ENCODE results near the gene STAC3. TPM values are rescaled to one million over a fixed set of nuclear protein-coding genes. Genes with fewer than 3 reads are reported as not detected.
"Not testable (repeated sequence)": the region's sequence is repeated elsewhere in the genome, so short reads cannot be mapped to it uniquely, and the experiment has no call there.

Gene STAC3
- 1,199 and 1,339 TPM in 2 replicates for total RNA-seq (2014; rRNA removed; shearing (Covaris generic))

GRCh38 chr12:57250956-57251355 lies at the start of gene STAC3:
STAC3 (minus strand) TSS chr12:57251187; CDS start chr12:57249636, 1,551 bp downstream.
- peak within 1 kb of the TSS; percentile 73 for H3K4me3 ChIP-seq

GRCh38 chr12:57299514-57300016 lies 48.6 kb upstream of the STAC3 start:
- peak in 1 of 2 experiments; percentile 72 for DNase-seq
- no peaks in the 10 kb centered on the region for H3K36me3 ChIP-seq
- H3K4me3 ChIP-seq = no peak overlapping the region
- no peaks in the 10 kb centered on the region for H3K4me1 ChIP-seq
- no peak overlapping the region for H3K27ac ChIP-seq
- H3K27me3 ChIP-seq = peaks cover 11% of the 10 kb centered on the region; the same call in 1 of the 2 replicates
- peaks cover 3% of the 10 kb centered on the region; the same call in 1 of the 2 replicates for H3K9me3 ChIP-seq (replicated peaks)

More at GRCh38 chr12:57250956-57251355, at the start of gene STAC3:
- H3K4me1 ChIP-seq = peaks cover 26% of the 10 kb centered on the region
- no peaks in the 10 kb centered on the region for H3K27me3 ChIP-seq
- H3K36me3 ChIP-seq = peaks cover 38% of the 10 kb centered on the region
- H3K27ac ChIP-seq = peak within 1 kb of the TSS; percentile 96
- peak; percentile 100 for DNase-seq
- no peaks in the 10 kb centered on the region for H3K9me3 ChIP-seq (replicated peaks)

GRCh38 chr12:57296291-57296690 lies 45.3 kb upstream of the STAC3 start:
- no peak for DNase-seq
- Histone ChIP-seq H3K27ac (no peak overlapping the region), H3K9me3 (replicated peaks) (no peaks in the 10 kb centered on the region), H3K36me3 (no peaks in the 10 kb centered on the region), H3K27me3 (peaks cover 15% of the 10 kb centered on the region; the same call in 1 of the 2 replicates), H3K4me1 (no peaks in the 10 kb centered on the region), H3K4me3 (no peak overlapping the region)

GRCh38 chr12:57282073-57282472 lies 31.1 kb upstream of the STAC3 start:
- DNase-seq, H3K36me3 ChIP-seq: not testable (repeated sequence)

GRCh38 chr12:57280211-57281062 lies 29.4 kb upstream of the STAC3 start:
- Histone ChIP-seq H3K27me3 (no peaks in the 10 kb centered on the region), H3K4me1 (peaks cover 16% of the 10 kb centered on the region), H3K4me3 (peak overlapping the region; percentile 7), H3K27ac (peak overlapping the region; percentile 6; the same call in 1 of the 2 replicates), H3K9me3 (replicated peaks) (no peaks in the 10 kb centered on the region; the same call in 1 of the 2 replicates), H3K36me3 (no peaks in the 10 kb centered on the region)
- peak; percentile 98 for DNase-seq

More at GRCh38 chr12:57282073-57282472, 31.1 kb upstream of the STAC3 start:
- not testable (repeated sequence) for H3K4me3 ChIP-seq; H3K27ac ChIP-seq; H3K27me3 ChIP-seq; H3K9me3 ChIP-seq (replicated peaks)
- H3K4me1 ChIP-seq = peaks cover 15% of the 10 kb centered on the region

GRCh38 chr12:57278465-57279381 lies 27.7 kb upstream of the STAC3 start:
- Histone ChIP-seq H3K9me3 (replicated peaks) (no peaks in the 10 kb centered on the region), H3K4me3 (no peak overlapping the region), H3K27ac (no peak overlapping the region), H3K36me3 (no peaks in the 10 kb centered on the region), H3K4me1 (peaks cover 25% of the 10 kb centered on the region), H3K27me3 (no peaks in the 10 kb centered on the region)
- DNase-seq = peak in 1 of 2 experiments; percentile 78

- no peak overlapping the region for H3K4me3 ChIP-seq
- H3K4me1 ChIP-seq = peaks cover 38% of the 10 kb centered on the region
- no peak overlapping the region for H3K27ac ChIP-seq
- no peaks in the 10 kb centered on the region for H3K27me3 ChIP-seq
- no peaks in the 10 kb centered on the region for H3K36me3 ChIP-seq
- DNase-seq = peak; percentile 100
- H3K9me3 ChIP-seq (replicated peaks) = no peaks in the 10 kb centered on the region
These were observed 26.1 kb upstream of the STAC3 start for GRCh38 chr12:57276935-57277563.

- DNase-seq; H3K36me3 ChIP-seq; H3K27ac ChIP-seq; H3K9me3 ChIP-seq (replicated peaks); H3K4me3 ChIP-seq; H3K27me3 ChIP-seq: not testable (repeated sequence)
- peaks cover 46% of the 10 kb centered on the region for H3K4me1 ChIP-seq
These were observed 25.2 kb upstream of the STAC3 start for GRCh38 chr12:57276233-57276632.

- Histone ChIP-seq H3K36me3 (no peaks in the 10 kb centered on the region), H3K27ac (peak overlapping the region; percentile 98), H3K4me3 (no peak overlapping the region), H3K9me3 (replicated peaks) (no peaks in the 10 kb centered on the region), H3K27me3 (no peaks in the 10 kb centered on the region), H3K4me1 (peaks cover 40% of the 10 kb centered on the region)
- peak; percentile 77 to 95 for DNase-seq
These were observed 22.5 kb upstream of the STAC3 start for GRCh38 chr12:57273516-57273915.

- Histone ChIP-seq H3K9me3 (replicated peaks) (no peaks in the 10 kb centered on the region), H3K4me1 (peaks cover 40% of the 10 kb centered on the region), H3K4me3 (peak overlapping the region; percentile 40), H3K27me3 (no peaks in the 10 kb centered on the region), H3K27ac (peak overlapping the region; percentile 98), H3K36me3 (no peaks in the 10 kb centered on the region)
- peak; percentile 100 for DNase-seq
These were observed 21.6 kb upstream of the STAC3 start for GRCh38 chr12:57272337-57273151.

GRCh38 chr12:57270966-57271470 lies 20.0 kb upstream of the STAC3 start:
- H3K4me3 ChIP-seq = no peak overlapping the region
- peak; percentile 90 to 98 for DNase-seq
- H3K36me3 ChIP-seq = no peaks in the 10 kb centered on the region
- peak overlapping the region; percentile 98 for H3K27ac ChIP-seq
- H3K9me3 ChIP-seq (replicated peaks) = no peaks in the 10 kb centered on the region
- H3K4me1 ChIP-seq = peaks cover 48% of the 10 kb centered on the region
- no peaks in the 10 kb centered on the region for H3K27me3 ChIP-seq

GRCh38 chr12:57268264-57268663 lies 17.3 kb upstream of the STAC3 start:
- H3K27ac ChIP-seq = no peak overlapping the region
- H3K4me3 ChIP-seq = no peak overlapping the region
- no peaks in the 10 kb centered on the region for H3K9me3 ChIP-seq (replicated peaks)
- no peaks in the 10 kb centered on the region for H3K36me3 ChIP-seq
- H3K4me1 ChIP-seq = peaks cover 59% of the 10 kb centered on the region
- DNase-seq = peak; percentile 63 to 67
- no peaks in the 10 kb centered on the region for H3K27me3 ChIP-seq

GRCh38 chr12:57266681-57267080 lies 15.7 kb upstream of the STAC3 start:
- Histone ChIP-seq H3K27ac (peak overlapping the region; percentile 91), H3K4me1 (peaks cover 62% of the 10 kb centered on the region), H3K9me3 (replicated peaks) (no peaks in the 10 kb centered on the region), H3K27me3 (no peaks in the 10 kb centered on the region), H3K36me3 (no peaks in the 10 kb centered on the region), H3K4me3 (no peak overlapping the region)
- peak; percentile 78 to 92 for DNase-seq

Data from SJCRH30 (cell line).